GM12891 (cell line): ENCODE measurements around the gene FAM20C.

ENCODE experiments used
- PAX5 ChIP-seq: IDR thresholded peaks from 2 replicates; pipeline ENCODE4 v1.6.1; 2011; ENCODE audit warnings: low read length, moderate library complexity, mild to moderate bottlenecking; ENCODE audit not compliant: insufficient read depth, severe bottlenecking
- POLR2A ChIP-seq: IDR thresholded peaks from 2 replicates; pipeline ENCODE4 v1.6.1; 2011; ENCODE audit warnings: low read depth, low read length, control low read depth
- POLR2AphosphoS5 ChIP-seq: IDR thresholded peaks from 2 replicates; pipeline ENCODE4 v1.6.1; 2011; ENCODE audit warnings: low read depth, low read length, control low read depth
- SPI1 ChIP-seq: IDR thresholded peaks from 2 replicates; pipeline ENCODE4 v1.6.1; 2011; ENCODE audit warnings: low read depth, low read length, control low read depth
- TAF1 ChIP-seq: IDR thresholded peaks from 2 replicates; pipeline ENCODE4 v1.6.1; 2011; ENCODE audit warnings: low read depth, low read length, control low read depth

GRCh38 chr7:150811-151221 lies 41.6 kb upstream of the FAM20C start:
- TF ChIP-seq POLR2AphosphoS5 = no peak
- TF ChIP-seq POLR2A = no peak
- TF ChIP-seq SPI1 = no peak
- TF ChIP-seq TAF1 = no peak
- TF ChIP-seq PAX5 = no peak
